Measurements from ENCODE around the gene ZNF830.

DNA sequence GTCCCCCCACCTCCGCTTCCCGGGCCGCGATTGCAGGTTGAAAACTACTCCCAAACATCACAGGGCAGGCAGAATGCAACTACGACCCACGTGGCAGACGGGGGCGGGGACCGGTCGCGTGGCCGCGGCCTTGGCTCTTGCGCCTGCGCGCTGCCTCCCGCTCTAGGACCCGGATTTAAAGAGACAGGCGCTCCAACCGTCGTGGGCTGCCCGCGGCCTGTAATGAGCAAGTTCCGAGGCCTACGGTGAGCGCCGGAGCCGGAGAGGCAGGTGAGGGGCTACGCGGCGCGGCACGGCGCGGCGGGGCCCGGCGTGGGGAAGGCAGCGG is 19.0 kb downstream of the ZNF830 start, which contains the start of gene LIG3:
- no peak; the same call in 1 of the 2 replicates for TF ChIP-seq TOE1 (CRISPR knock-in tag; IDR thresholded peaks at IDR 0.05)
- no peak for TF ChIP-seq ZNF564 (CRISPR knock-in tag; IDR thresholded peaks at IDR 0.05)
- no peak for TF ChIP-seq EZH2 (conservative IDR thresholded peaks at IDR 0.05; ENCODE audit: low read depth, low read length)
- TF ChIP-seq, protein P1, sequence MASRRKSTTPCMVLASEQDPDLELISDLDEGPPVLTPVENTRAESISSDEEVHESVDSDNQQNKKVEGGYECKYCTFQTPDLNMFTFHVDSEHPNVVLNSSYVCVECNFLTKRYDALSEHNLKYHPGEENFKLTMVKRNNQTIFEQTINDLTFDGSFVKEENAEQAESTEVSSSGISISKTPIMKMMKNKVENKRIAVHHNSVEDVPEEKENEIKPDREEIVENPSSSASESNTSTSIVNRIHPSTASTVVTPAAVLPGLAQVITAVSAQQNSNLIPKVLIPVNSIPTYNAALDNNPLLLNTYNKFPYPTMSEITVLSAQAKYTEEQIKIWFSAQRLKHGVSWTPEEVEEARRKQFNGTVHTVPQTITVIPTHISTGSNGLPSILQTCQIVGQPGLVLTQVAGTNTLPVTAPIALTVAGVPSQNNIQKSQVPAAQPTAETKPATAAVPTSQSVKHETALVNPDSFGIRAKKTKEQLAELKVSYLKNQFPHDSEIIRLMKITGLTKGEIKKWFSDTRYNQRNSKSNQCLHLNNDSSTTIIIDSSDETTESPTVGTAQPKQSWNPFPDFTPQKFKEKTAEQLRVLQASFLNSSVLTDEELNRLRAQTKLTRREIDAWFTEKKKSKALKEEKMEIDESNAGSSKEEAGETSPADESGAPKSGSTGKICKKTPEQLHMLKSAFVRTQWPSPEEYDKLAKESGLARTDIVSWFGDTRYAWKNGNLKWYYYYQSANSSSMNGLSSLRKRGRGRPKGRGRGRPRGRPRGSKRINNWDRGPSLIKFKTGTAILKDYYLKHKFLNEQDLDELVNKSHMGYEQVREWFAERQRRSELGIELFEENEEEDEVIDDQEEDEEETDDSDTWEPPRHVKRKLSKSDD (CRISPR knock-in tag; IDR thresholded peaks at IDR 0.05; ENCODE audit: low read depth) = no peak
- TF ChIP-seq MYNN (CRISPR knock-in tag; IDR thresholded peaks at IDR 0.05; ENCODE audit: low read depth) = no peak
- TF ChIP-seq MTA3 (CRISPR knock-in tag; IDR thresholded peaks at IDR 0.05) = no peak
- TF ChIP-seq RXRA (CRISPR knock-in tag; IDR thresholded peaks at IDR 0.05) = 0 out of 2 replicates have a peak, but pooled peaks have one; percentile 59
- TF ChIP-seq POLR2AphosphoS5 (IDR thresholded peaks at IDR 0.05; ENCODE audit: low read depth, low read length) = peak; percentile 85
- no peak for TF ChIP-seq KLF6 (CRISPR knock-in tag; IDR thresholded peaks at IDR 0.05)
- peak; percentile 51; the same call in 1 of the 2 replicates for TF ChIP-seq RFXAP (CRISPR knock-in tag; IDR thresholded peaks at IDR 0.05; ENCODE audit: borderline replicate concordance)
- TF ChIP-seq, protein P2, sequence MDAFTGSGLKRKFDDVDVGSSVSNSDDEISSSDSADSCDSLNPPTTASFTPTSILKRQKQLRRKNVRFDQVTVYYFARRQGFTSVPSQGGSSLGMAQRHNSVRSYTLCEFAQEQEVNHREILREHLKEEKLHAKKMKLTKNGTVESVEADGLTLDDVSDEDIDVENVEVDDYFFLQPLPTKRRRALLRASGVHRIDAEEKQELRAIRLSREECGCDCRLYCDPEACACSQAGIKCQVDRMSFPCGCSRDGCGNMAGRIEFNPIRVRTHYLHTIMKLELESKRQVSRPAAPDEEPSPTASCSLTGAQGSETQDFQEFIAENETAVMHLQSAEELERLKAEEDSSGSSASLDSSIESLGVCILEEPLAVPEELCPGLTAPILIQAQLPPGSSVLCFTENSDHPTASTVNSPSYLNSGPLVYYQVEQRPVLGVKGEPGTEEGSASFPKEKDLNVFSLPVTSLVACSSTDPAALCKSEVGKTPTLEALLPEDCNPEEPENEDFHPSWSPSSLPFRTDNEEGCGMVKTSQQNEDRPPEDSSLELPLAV (CRISPR knock-in tag; conservative IDR thresholded peaks at IDR 0.05; ENCODE audit: low read depth) = no peak; the same call in 1 of the 2 replicates
- TF ChIP-seq, protein P3, sequence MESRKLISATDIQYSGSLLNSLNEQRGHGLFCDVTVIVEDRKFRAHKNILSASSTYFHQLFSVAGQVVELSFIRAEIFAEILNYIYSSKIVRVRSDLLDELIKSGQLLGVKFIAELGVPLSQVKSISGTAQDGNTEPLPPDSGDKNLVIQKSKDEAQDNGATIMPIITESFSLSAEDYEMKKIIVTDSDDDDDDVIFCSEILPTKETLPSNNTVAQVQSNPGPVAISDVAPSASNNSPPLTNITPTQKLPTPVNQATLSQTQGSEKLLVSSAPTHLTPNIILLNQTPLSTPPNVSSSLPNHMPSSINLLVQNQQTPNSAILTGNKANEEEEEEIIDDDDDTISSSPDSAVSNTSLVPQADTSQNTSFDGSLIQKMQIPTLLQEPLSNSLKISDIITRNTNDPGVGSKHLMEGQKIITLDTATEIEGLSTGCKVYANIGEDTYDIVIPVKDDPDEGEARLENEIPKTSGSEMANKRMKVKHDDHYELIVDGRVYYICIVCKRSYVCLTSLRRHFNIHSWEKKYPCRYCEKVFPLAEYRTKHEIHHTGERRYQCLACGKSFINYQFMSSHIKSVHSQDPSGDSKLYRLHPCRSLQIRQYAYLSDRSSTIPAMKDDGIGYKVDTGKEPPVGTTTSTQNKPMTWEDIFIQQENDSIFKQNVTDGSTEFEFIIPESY (CRISPR knock-in tag; IDR thresholded peaks at IDR 0.05) = no peak
- TF ChIP-seq PHB2 (IDR thresholded peaks at IDR 0.05; ENCODE audit: partially characterized antibody) = no peak
